Progenitor cell of endocrine pancreas (in vitro differentiated cells): ENCODE results near the gene SCAND1. TPM values are rescaled to one million over a fixed set of nuclear protein-coding genes. Genes with fewer than 3 reads are reported as not detected.

Experiments used
- DNase-seq: peaks from one replicate; pipeline ENCODE4 v3.0.0; 2021; ENCODE audit warnings: low spot score; ENCODE audit not compliant: unreplicated experiment
- H3K27ac Mint-ChIP-seq: 2 replicates; pipeline ENCODE4 v1.8.0; 2021; ENCODE audit warnings: mild to moderate bottlenecking, moderate library complexity, mixed read lengths
- H3K27me3 Mint-ChIP-seq: 2 replicates; pipeline ENCODE4 v1.8.0; 2021; ENCODE audit warnings: mixed read lengths
- H3K36me3 Mint-ChIP-seq: 2 replicates; pipeline ENCODE4 v1.8.0; 2022; ENCODE audit warnings: mixed read lengths; ENCODE audit not compliant: insufficient read depth
- H3K4me1 Mint-ChIP-seq: 2 replicates; pipeline ENCODE4 v1.8.0; 2021; ENCODE audit warnings: low read depth, mixed read lengths
- H3K4me3 Mint-ChIP-seq: 2 replicates; pipeline ENCODE4 v1.8.0; 2021; ENCODE audit warnings: low read depth, mild to moderate bottlenecking, moderate library complexity, mixed read lengths
- H3K9me3 Mint-ChIP-seq: 2 replicates; pipeline ENCODE4 v1.8.0; 2021; ENCODE audit warnings: low read depth, mixed read lengths
- CTCF ChIP-seq: fragments of 200-600 bp; sonication (generic); IDR thresholded peaks from one replicate; pipeline ENCODE4 v1.5.0; 2021; ENCODE audit warnings: antibody characterized with exemption, mild to moderate bottlenecking; ENCODE audit not compliant: unreplicated experiment
- total RNA-seq: library from RNA; stranded (reverse); gene quantifications from 2 replicates; pipeline ENCODE4 v1.2.1, GENCODE V29; 2021

The SCAND1 gene
- total RNA-seq, 1 donor from 2014 or later, result 73.5 TPM

GRCh38 chr20:35981969-35982368 is 27.7 kb upstream of the SCAND1 start:
- TF ChIP-seq CTCF, result no peak
- Mint-ChIP-seq H3K4me1 (no peaks in the 10 kb centered on the region), H3K27me3 (peaks cover 13% of the 10 kb centered on the region), H3K4me3 (no peak overlapping the region), H3K27ac (no peak overlapping the region), H3K9me3 (no peaks in the 10 kb centered on the region), H3K36me3 (no peaks in the 10 kb centered on the region)
- no peak for DNase-seq

- Mint-ChIP-seq H3K36me3 (no peaks in the 10 kb centered on the region), H3K4me1 (no peaks in the 10 kb centered on the region), H3K27me3 (peaks cover 13% of the 10 kb centered on the region), H3K4me3 (no peak overlapping the region), H3K9me3 (no peaks in the 10 kb centered on the region), H3K27ac (no peak overlapping the region)
- DNase-seq, result no peak
- no peak for TF ChIP-seq CTCF
Measured at GRCh38 chr20:35979544-35979943, 25.2 kb upstream of the SCAND1 start.

GRCh38 chr20:35978041-35978513 is 23.8 kb upstream of the SCAND1 start:
- no peaks in the 10 kb centered on the region for H3K36me3 Mint-ChIP-seq
- H3K4me1 Mint-ChIP-seq, result no peaks in the 10 kb centered on the region
- H3K27ac Mint-ChIP-seq, result no peak overlapping the region
- TF ChIP-seq CTCF, result no peak
- H3K9me3 Mint-ChIP-seq, result no peaks in the 10 kb centered on the region
- no peak for DNase-seq
- peaks cover 13% of the 10 kb centered on the region for H3K27me3 Mint-ChIP-seq
- H3K4me3 Mint-ChIP-seq, result no peak overlapping the region

GRCh38 chr20:35975576-35976373 is 21.5 kb upstream of the SCAND1 start:
- Mint-ChIP-seq H3K27me3 (peaks cover 5% of the 10 kb centered on the region), H3K27ac (no peak overlapping the region), H3K9me3 (no peaks in the 10 kb centered on the region), H3K4me3 (no peak overlapping the region), H3K36me3 (no peaks in the 10 kb centered on the region), H3K4me1 (no peaks in the 10 kb centered on the region)
- TF ChIP-seq CTCF, result no peak
- no peak for DNase-seq

GRCh38 chr20:35974256-35974655 is 20.0 kb upstream of the SCAND1 start:
- H3K27me3 Mint-ChIP-seq, result no peaks in the 10 kb centered on the region
- H3K4me1 Mint-ChIP-seq, result no peaks in the 10 kb centered on the region
- no peak for DNase-seq
- H3K9me3 Mint-ChIP-seq, result no peaks in the 10 kb centered on the region
- no peak for TF ChIP-seq CTCF
- H3K36me3 Mint-ChIP-seq, result no peaks in the 10 kb centered on the region
- no peak overlapping the region for H3K27ac Mint-ChIP-seq
- no peak overlapping the region for H3K4me3 Mint-ChIP-seq
